Activated CD4-positive, alpha-beta T cell treated with anti-CD3 and anti-CD28 coated beads for 4 hours (primary cell): Measurements from ENCODE around the gene KIAA2012.

Experiments
- DNase-seq, 2 donors: peaks; one replicate each; pipeline ENCODE4 v3.0.0-alpha.2; 2020

The KIAA2012 gene

DNA sequence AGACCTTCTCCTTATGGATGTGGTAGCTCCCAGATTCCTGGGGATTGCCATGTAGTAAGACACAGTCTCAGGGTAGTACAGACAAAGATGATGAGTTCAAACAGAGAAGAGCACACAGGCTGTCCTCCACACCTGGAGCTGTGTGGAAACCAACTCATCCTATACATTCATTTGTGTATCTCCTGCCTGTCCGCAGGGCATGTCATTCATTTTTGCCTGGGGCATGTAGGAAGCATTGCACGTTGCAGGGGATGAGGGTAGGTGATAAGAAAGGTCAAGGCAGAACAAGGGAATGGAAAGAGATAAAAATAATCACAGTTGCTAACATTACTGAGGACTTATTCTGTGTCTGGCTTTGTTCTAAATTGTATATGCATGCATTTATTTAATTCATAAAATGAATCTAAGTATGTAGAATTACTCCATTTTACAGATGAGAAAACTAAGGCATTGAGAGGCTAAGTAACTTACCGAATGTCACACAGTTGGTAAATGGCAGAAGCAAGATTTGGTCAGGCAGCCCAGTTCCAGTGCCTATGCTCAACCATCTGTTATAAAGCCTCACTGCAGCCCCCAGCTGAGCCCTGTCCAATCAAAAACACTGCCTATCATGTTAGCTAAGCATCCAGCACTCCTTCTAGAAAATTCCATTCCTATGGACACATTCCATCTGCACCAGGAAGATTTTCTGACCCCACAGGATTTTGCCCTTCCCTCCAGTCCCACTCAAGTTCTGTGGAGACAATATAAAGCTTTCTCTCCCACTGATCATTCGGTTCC lies 84.3 kb downstream of the KIAA2012 start:
- no peak for DNase-seq

- DNase-seq: no peak
These were observed 85.7 kb downstream of the KIAA2012 start for GRCh38 chr2:202158796-202159195.

DNA sequence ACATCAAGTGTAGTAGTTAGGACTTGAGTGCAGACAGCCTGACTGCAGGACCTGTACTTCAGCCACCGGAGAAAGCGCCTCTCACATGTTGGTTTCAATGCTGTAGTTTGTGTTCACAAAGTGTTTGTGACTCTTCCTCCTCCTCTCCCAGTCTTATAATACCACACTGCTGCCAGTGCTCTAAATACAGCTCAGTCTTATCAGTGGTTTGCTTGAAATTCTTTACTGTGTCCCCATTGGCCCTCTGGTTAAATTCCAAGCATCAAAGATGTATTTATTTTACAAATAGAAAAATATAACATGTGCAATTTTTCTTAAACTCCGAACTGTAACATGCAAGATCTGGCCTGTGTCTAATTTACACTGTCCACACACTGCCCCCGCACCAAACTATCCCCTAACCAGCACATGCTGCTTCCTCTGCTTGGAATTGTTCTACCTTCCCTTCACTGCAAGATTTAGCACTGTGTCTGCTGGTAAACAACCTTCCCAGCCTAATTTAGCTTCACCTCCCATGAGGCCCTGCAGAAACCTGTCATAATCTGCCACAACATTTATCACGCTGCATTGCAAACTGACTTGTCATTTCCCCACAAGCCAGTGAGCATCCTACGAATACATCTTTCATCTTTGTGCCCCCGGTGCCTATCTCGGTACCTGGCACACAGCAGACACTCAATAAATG lies 88.2 kb downstream of the KIAA2012 start:
- no peak for DNase-seq

- no peak for DNase-seq
These were observed 91.4 kb downstream of the KIAA2012 start for GRCh38 chr2:202164411-202164810.

GRCh38 chr2:202165208-202165607 lies 92.2 kb downstream of the KIAA2012 start:
- DNase-seq: no peak

- no peak for DNase-seq
These were observed 92.9 kb downstream of the KIAA2012 start for GRCh38 chr2:202165945-202166344.

GRCh38 chr2:202169131-202169530 lies 96.1 kb downstream of the KIAA2012 start:
- DNase-seq: no peak

- DNase-seq: no peak
These were observed 96.9 kb downstream of the KIAA2012 start for GRCh38 chr2:202169832-202170424.

GRCh38 chr2:202171241-202171825 lies 98.3 kb downstream of the KIAA2012 start:
- DNase-seq: no peak

DNA sequence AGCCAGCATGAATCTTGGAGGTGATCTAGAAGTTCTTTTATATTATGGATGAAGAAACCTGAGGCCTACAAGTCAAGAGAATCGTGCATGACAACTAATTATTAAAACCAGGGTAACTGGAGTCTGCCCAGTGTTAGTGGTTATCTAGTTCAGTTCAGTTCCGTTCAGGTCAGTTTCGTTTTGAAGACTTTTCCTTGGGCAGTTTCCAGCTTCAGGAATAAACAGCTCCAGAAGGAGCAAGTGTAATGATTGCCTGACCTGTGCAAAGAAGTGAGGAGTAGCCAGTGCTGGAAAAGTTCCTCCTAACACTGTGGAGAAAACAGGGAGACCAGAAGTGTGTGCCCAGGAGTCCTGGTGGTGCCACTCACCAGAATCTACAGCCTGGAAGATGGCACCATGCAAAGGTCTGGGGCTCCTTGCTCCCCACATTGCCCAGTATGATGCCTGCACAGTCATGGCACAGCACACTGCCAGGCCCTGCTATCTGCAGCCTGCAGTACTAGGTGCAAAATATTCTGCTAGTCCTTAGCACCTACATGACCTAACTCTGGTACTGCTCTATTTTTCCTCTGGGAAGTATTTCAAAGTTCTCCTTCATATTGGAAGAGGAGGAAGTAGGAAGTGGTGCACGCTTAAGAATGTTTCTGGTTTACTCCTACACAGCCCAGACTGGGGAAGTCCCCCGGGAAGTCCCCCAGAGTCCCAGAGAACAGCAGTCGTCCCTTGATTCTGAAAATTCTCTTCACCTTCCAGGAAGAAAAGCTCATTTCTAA lies 99.6 kb downstream of the KIAA2012 start:
- DNase-seq: peak; percentile 22 to 30

DNA sequence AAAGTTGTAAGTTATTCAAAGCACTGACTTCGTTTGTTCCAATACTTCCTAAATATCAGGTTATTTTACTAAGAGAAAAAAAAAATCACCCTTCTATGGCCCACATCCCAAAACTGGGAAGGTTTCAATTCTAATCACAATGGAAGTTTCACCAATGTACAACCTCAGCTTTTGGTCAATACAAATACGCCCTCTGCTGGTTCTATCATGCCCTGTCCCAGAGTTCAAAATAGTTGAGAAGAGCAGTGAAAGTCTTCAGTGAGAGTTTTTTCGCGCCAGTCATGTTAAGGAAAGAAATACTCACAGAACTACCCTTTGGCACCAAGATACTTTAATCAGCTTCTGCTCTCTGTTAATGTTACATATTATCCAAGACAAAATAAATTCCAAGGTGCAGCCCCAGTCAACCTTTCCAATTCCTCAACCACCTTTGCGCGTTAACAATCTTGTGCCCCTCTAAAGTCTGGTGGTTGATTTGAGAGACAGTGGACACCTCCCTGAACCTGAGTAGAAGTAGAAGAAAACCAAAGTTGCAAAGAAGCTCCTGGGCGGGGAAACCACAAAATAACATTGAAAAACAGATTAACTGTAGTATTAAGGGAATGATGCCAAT lies 105.4 kb downstream of the KIAA2012 start:
- DNase-seq: peak; percentile 36 to 65

GRCh38 chr2:202184557-202184956 lies 111.5 kb downstream of the KIAA2012 start:
- DNase-seq: no peak

GRCh38 chr2:202185156-202185555 lies 112.1 kb downstream of the KIAA2012 start:
- no peak for DNase-seq

DNA sequence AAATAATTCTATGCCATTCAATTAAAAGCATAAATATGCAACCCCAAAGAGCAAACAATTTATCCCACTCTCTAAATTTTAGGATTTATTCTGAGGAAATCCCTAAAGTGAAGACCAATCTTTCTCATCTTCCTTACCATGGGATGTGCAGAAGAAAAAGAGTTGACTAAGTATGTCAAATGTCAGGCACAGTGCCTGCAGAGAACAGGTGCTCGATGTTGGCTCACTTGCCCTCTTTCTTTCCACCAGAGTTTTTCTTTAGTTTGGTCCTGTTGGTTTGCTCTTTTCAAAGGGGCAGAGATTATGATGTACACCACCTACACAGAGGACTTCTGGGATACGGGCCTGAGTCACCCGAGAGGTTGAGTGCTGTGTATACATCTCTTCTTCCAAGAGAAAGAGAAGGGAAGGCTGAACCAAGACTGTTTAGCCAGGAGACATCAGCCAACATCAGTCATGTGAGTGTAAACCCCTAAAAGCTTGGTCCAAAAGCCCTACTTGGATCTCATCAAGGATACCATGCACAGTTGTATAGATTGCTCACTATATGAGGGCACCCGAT lies 113.7 kb downstream of the KIAA2012 start:
- no peak for DNase-seq

- DNase-seq: no peak
These were observed 114.5 kb downstream of the KIAA2012 start for GRCh38 chr2:202187570-202187969.

GRCh38 chr2:202193305-202193704 lies 120.2 kb downstream of the KIAA2012 start:
- DNase-seq: no peak

- no peak for DNase-seq
These were observed 120.9 kb downstream of the KIAA2012 start for GRCh38 chr2:202193881-202194353.

DNA sequence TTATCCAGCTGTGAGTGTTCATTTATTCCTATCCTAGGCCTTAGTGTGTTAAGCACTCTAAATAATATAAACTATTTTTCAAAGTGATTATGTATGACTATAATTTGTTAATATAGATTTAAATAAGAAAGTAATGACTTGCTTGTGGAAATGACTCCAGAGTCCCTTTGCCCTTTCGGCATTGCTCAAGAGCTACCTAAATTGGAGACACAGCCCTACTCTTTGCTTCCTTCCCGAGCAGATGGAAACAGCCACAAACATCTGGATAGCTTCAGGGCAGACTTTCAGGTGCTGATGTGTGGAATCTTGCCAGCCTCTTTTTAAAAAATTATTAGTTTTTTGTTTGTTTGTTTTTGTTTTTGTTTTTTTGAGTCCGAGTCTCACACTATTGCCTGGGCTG lies 121.4 kb downstream of the KIAA2012 start:
- no peak for DNase-seq

- no peak for DNase-seq
These were observed 123.7 kb downstream of the KIAA2012 start for GRCh38 chr2:202196727-202197126.

DNA sequence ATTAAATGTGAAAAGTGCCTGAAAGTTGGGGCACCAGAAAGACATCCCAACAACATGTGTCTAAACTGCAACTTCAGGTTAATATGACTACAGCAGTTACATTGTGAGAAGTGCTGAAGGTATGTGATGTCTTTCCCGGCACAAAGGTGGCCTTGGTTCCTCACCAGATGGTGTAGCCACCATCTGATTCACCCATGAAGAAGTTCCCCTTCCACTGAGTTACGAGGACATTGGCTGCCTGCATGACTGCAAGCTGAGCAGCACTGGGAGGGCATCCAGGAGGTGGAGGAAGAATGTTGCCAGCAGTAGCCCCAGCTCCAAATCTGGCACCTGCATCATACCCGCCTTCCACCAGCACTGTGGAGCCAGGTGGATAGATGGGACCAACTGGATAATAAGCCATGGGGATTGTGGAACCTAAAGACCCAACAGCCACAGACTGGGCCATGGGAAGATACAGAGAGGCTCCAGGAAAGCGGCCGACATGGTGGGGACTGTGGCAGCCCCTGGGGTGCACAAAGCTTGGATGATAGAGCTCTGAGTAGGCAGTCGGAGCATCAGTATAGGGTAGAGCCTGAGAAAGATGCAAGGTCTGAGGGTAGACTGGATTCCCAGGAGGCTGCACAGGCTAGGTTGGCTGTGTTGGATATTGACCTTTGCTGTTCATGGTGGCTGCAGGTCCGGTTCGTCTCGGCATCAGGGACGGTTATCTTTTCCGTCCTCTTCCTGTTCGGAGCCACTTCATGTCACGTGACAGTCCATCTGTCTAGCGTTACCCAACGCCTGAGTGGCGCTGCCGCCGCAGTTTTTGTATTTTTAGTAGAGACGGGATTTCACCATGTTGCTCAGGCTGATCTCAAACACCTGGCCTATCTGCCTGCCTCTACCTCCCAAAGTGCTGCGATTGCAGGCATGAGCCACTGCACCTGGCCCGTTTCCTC lies 128.4 kb downstream of the KIAA2012 start:
- DNase-seq: no peak

DNA sequence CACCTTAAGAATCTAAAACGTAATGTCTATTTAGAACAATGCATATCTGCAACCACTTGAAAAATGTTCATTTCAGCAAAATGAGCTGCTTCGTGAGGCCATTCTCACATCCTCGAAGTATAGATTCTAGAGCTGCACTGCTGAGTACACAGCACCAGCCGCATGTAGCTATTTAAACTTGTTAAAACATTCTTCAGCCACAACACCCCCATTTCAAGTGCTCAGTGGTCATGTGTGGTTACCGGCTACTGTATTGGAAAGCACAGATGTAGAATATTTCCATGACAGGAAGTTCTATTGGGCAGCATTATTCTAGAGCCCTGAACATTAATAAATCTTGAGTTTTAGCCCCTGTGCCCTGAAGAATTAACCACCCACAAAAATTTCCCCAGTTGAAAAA lies 130.3 kb downstream of the KIAA2012 start:
- no peak for DNase-seq
